Motor neuron (in vitro differentiated cells): Measurements from ENCODE around the gene SAMMSON. TPM values are rescaled to one million over a fixed set of nuclear protein-coding genes. Genes with fewer than 3 reads are reported as not detected.

ENCODE experiments used
- ATAC-seq, 8 experiments: fragments of 200-7000 bp; cut with Tn5 transposase; replicated peaks in 6 of 8; 2 replicates each; pipeline ENCODE4 v1.8.0; 2021; ENCODE audit warnings: mild to moderate bottlenecking in 8 of 8, moderate library complexity in 8 of 8
- H3K27ac ChIP-seq, 2 donors: fragments of 250-450 bp; sonication (Bioruptor Pico); 2 replicates each; pipeline ENCODE4 v1.9.0; 2021; ENCODE audit warnings: antibody characterized with exemption in 2 of 2, mild to moderate bottlenecking in 2 of 2, moderate library complexity in 1 of 2
- H3K4me1 ChIP-seq, 2 donors: fragments of 250-450 bp; sonication (Bioruptor Pico); replicated peaks in 1 of 2; 2 replicates each; pipeline ENCODE4 v1.6.1; 2021; ENCODE audit warnings: antibody characterized with exemption in 2 of 2, mild to moderate bottlenecking in 2 of 2, moderate library complexity in 1 of 2
- H3K4me3 ChIP-seq, 5 donors: fragments of 250-450 bp; sonication (Bioruptor Pico); 2 replicates each; pipeline ENCODE4 v1.9.0; 2021; ENCODE audit warnings: antibody characterized with exemption in 5 of 5, mild to moderate bottlenecking in 5 of 5, moderate library complexity in 4 of 5
- WGBS, 10 experiments: fragments of 450-650 bp; shearing (Covaris generic); methylation state at CpG; one replicate each; pipeline ENCODE4 v1.0.0; 2022; 5-methylcytosine and 5-hydroxymethylcytosine counted together
- in situ Hi-C, 9 experiments: fragments of 400-800 bp; cut with MboI; loops; one replicate each; pipeline ENCODE4 v1.15.0; 2021; ENCODE audit warnings: low sequenced_read_pairs in 9 of 9, low pct_unique_long_range_greater_than_20kb in 2 of 9; ENCODE audit not compliant: unreplicated experiment in 9 of 9
- total RNA-seq, 8 experiments: library from RNA; unstranded; fragments of 300-600 nt; gene quantifications; 2 replicates each; pipeline versions ENCODE4 v1.2.3 to v1.2.4, GENCODE V29; 2022

The SAMMSON gene
- total RNA-seq, result 1 to 10 TPM in 2 of 8 experiments, under 1 TPM in 4, not detected in 2; 0.36 to 2.8 (median 0.66) TPM

GRCh38 chr3:69999140-70000027, at the start of gene SAMMSON:
Gene SAMMSON, plus strand, starts transcription at chr3:69999733.
- in situ Hi-C loops, result no loop called here
- whole genome bisulfite sequencing, 10 experiments, result 15 to 100% (median 66%) methylated on average over 1 to 20 of the region's 29 CpGs; no CpG with 5 or more reads in 1 of the 10 experiments
- Histone ChIP-seq H3K4me1 (peaks cover 30 to 31% of the 10 kb centered on the region in 2 donors), H3K4me3 (no peak within 1 kb of the TSS), H3K27ac (peak within 1 kb of the TSS in 1 of 2 donors; percentile 55)
- peak in 3 of 8 experiments; percentile 15 to 60 (median 18) for ATAC-seq

GRCh38 chr3:69951616-69952015, 47.9 kb upstream of the SAMMSON start:
- H3K4me1 ChIP-seq, result peaks cover 0 to 5% of the 10 kb centered on the region in 2 donors
- H3K4me3 ChIP-seq, result no peak overlapping the region
- no peak for ATAC-seq
- WGBS, 10 experiments, result 0 to 82% (median 70%) methylated on average over 1 to 3 of the region's 3 CpGs; no CpG with 5 or more reads in 1 of the 10 experiments
- in situ Hi-C loops, result no loop called here
- no peak overlapping the region for H3K27ac ChIP-seq

GRCh38 chr3:69959581-69959980, 40.0 kb upstream of the SAMMSON start:
- 60 to 100% (median 85%) methylated on average over 1 to 5 of the region's 7 CpGs for WGBS, 10 experiments
- Histone ChIP-seq H3K4me3 (no peak overlapping the region), H3K27ac (no peak overlapping the region), H3K4me1 (peaks cover 0 to 4% of the 10 kb centered on the region in 2 donors)
- no peak for ATAC-seq
- in situ Hi-C loops, result no loop called here

GRCh38 chr3:69961706-69962439, 37.7 kb upstream of the SAMMSON start:
- in situ Hi-C loops, result no loop called here
- ATAC-seq, result peak in 3 of 8 experiments; percentile 86 to 94 (median 87)
- peaks cover 0 to 4% of the 10 kb centered on the region in 2 donors for H3K4me1 ChIP-seq
- H3K4me3 ChIP-seq, result no peak overlapping the region
- no peak overlapping the region for H3K27ac ChIP-seq
- 7 to 95% (median 60%) methylated on average over 1 to 5 of the region's 5 CpGs; no CpG with 5 or more reads in 1 of the 10 experiments for WGBS, 10 experiments

- ATAC-seq, result no peak
- in situ Hi-C loops, result no loop called here
- 95 to 100% (median 100%) methylated on average over 1 to 3 of the region's 3 CpGs; no CpG with 5 or more reads in 2 of the 10 experiments for WGBS, 10 experiments
- Histone ChIP-seq H3K4me1 (no peaks in the 10 kb centered on the region), H3K27ac (no peak overlapping the region), H3K4me3 (no peak overlapping the region)
These were observed 35.9 kb upstream of the SAMMSON start for GRCh38 chr3:69963643-69964042.

GRCh38 chr3:69967156-69967555, 32.4 kb upstream of the SAMMSON start:
- 40 to 100% (median 83%) methylated on average over 1 to 6 of the region's 6 CpGs; no CpG with 5 or more reads in 1 of the 10 experiments for WGBS, 10 experiments
- Histone ChIP-seq H3K27ac (no peak overlapping the region), H3K4me3 (no peak overlapping the region), H3K4me1 (no peaks in the 10 kb centered on the region)
- no peak for ATAC-seq
- in situ Hi-C loops, result no loop called here

- Histone ChIP-seq H3K27ac (no peak overlapping the region), H3K4me3 (no peak overlapping the region), H3K4me1 (no peaks in the 10 kb centered on the region)
- in situ Hi-C loops, result no loop called here
- no peak for ATAC-seq
- 47 to 100% (median 94%) methylated on average over 2 to 5 of the region's 5 CpGs; no CpG with 5 or more reads in 2 of the 10 experiments for WGBS, 10 experiments
These were observed 28.7 kb upstream of the SAMMSON start for GRCh38 chr3:69970827-69971226.

GRCh38 chr3:69972672-69973071, 26.9 kb upstream of the SAMMSON start:
- no peak overlapping the region for H3K4me3 ChIP-seq
- in situ Hi-C loops, result no loop called here
- no peaks in the 10 kb centered on the region for H3K4me1 ChIP-seq
- no peak overlapping the region for H3K27ac ChIP-seq
- WGBS, 10 experiments, result 61 to 100% (median 93%) methylated on average over 1 to 4 of the region's 4 CpGs; no CpG with 5 or more reads in 1 of the 10 experiments
- ATAC-seq, result no peak

GRCh38 chr3:69976021-69976420, 23.5 kb upstream of the SAMMSON start:
- no peak for ATAC-seq
- H3K4me3 ChIP-seq, result no peak overlapping the region
- H3K27ac ChIP-seq, result no peak overlapping the region
- WGBS, 10 experiments, result 73 to 100% (median 90%) methylated on average over 1 to 2 of the region's 2 CpGs; no CpG with 5 or more reads in 1 of the 10 experiments
- H3K4me1 ChIP-seq, result no peaks in the 10 kb centered on the region
- in situ Hi-C loops, result no loop called here

GRCh38 chr3:69983546-69984265, 15.8 kb upstream of the SAMMSON start:
- WGBS, 10 experiments, result 27 to 100% (median 93%) methylated on average over 1 to 5 of the region's 5 CpGs; no CpG with 5 or more reads in 1 of the 10 experiments
- Histone ChIP-seq H3K4me3 (no peak overlapping the region), H3K27ac (no peak overlapping the region), H3K4me1 (peaks cover 4 to 9% of the 10 kb centered on the region in 2 donors)
- ATAC-seq, result no peak
- in situ Hi-C loops, result no loop called here

GRCh38 chr3:69985266-69985665, 14.3 kb upstream of the SAMMSON start:
- in situ Hi-C loops, result no loop called here
- Histone ChIP-seq H3K4me1 (peaks cover 4 to 9% of the 10 kb centered on the region in 2 donors), H3K27ac (no peak overlapping the region), H3K4me3 (no peak overlapping the region)
- ATAC-seq, result no peak
- 33 to 100% (median 84%) methylated on average over 1 to 3 of the region's 4 CpGs; no CpG with 5 or more reads in 6 of the 10 experiments for WGBS, 10 experiments

GRCh38 chr3:69986419-69986818, 13.1 kb upstream of the SAMMSON start:
- 28 to 73% (median 51%) methylated on average over 3 to 6 of the region's 6 CpGs for WGBS, 10 experiments
- H3K4me3 ChIP-seq, result no peak overlapping the region
- H3K4me1 ChIP-seq, result peaks cover 4 to 9% of the 10 kb centered on the region in 2 donors
- no peak for ATAC-seq
- in situ Hi-C loops, result no loop called here
- no peak overlapping the region for H3K27ac ChIP-seq
